Stimulated activated CD8-positive, alpha-beta memory T cell treated with anti-CD3 and anti-CD28 coated beads, Interleukin-15, amount 100 ng/mL, for 1 hour (primary cell): ENCODE data around the gene MAPKAP1.

ENCODE experiments used
- DNase-seq: peaks from one replicate; pipeline ENCODE4 v3.0.0-alpha.2; 2020; ENCODE audit warnings: low read depth

Gene MAPKAP1

GRCh38 chr9:125642311-125642710 lies 64.7 kb downstream of the MAPKAP1 start:
- no peak for DNase-seq

GRCh38 chr9:125639057-125639456 lies 68.0 kb downstream of the MAPKAP1 start:
- no peak for DNase-seq

GRCh38 chr9:125638239-125639045 lies 68.6 kb downstream of the MAPKAP1 start:
- no peak for DNase-seq

GRCh38 chr9:125637241-125637640 lies 69.8 kb downstream of the MAPKAP1 start:
- DNase-seq = no peak

- DNase-seq = no peak
Measured at GRCh38 chr9:125635888-125636287, 71.1 kb downstream of the MAPKAP1 start.

GRCh38 chr9:125634040-125634717 lies 72.8 kb downstream of the MAPKAP1 start:
- no peak for DNase-seq

GRCh38 chr9:125633116-125633745 lies 73.8 kb downstream of the MAPKAP1 start:
- no peak for DNase-seq

GRCh38 chr9:125632321-125633115 lies 74.5 kb downstream of the MAPKAP1 start:
- DNase-seq = no peak

- DNase-seq = no peak
Measured at GRCh38 chr9:125631391-125632085, 75.5 kb downstream of the MAPKAP1 start.

- no peak for DNase-seq
Measured at GRCh38 chr9:125630436-125630835, 76.6 kb downstream of the MAPKAP1 start.

- DNase-seq = no peak
Measured at GRCh38 chr9:125629446-125629845, 77.6 kb downstream of the MAPKAP1 start.

- no peak for DNase-seq
Measured at GRCh38 chr9:125626187-125626586, 80.8 kb downstream of the MAPKAP1 start.

- DNase-seq = no peak
Measured at GRCh38 chr9:125621170-125621569, 85.8 kb downstream of the MAPKAP1 start.

- no peak for DNase-seq
Measured at GRCh38 chr9:125620216-125620615, 86.8 kb downstream of the MAPKAP1 start.

- no peak for DNase-seq
Measured at GRCh38 chr9:125617087-125617486, 89.9 kb downstream of the MAPKAP1 start.

- DNase-seq = no peak
Measured at GRCh38 chr9:125613141-125613540, 93.9 kb downstream of the MAPKAP1 start.

GRCh38 chr9:125612616-125613015 lies 94.4 kb downstream of the MAPKAP1 start:
- no peak for DNase-seq

- no peak for DNase-seq
Measured at GRCh38 chr9:125611121-125611765, 95.8 kb downstream of the MAPKAP1 start.

GRCh38 chr9:125609744-125610143 lies 97.3 kb downstream of the MAPKAP1 start:
- DNase-seq = no peak

GRCh38 chr9:125608489-125609224 lies 98.4 kb downstream of the MAPKAP1 start:
- DNase-seq = no peak
